HEK293 (cell line): ENCODE results near the gene PIGM.

ENCODE experiments used
- SETDB1 ChIP-seq: IDR thresholded peaks from one replicate; pipeline ENCODE4 v1.6.1; 2017; ENCODE audit warnings: mild to moderate bottlenecking, low read length, moderate library complexity, mixed read lengths; ENCODE audit not compliant: insufficient read length
- TCF7L2 ChIP-seq: IDR thresholded peaks from 2 replicates; pipeline ENCODE4 v1.6.1; 2011; ENCODE audit warnings: low read depth, mild to moderate bottlenecking, inconsistent platforms, low read length, moderate library complexity, borderline replicate concordance
- YY2 ChIP-seq: fragments of 450-650 bp; formaldehyde crosslinking; IDR thresholded peaks from 2 replicates; pipeline ENCODE4 v1.5.1; 2016; ENCODE audit warnings: missing biosample characterization, missing genetic modification characterization
- ZBTB20 ChIP-seq: fragments of 450-650 bp; formaldehyde crosslinking; IDR thresholded peaks from 2 replicates; pipeline ENCODE4 v1.5.1; 2016; ENCODE audit warnings: missing biosample characterization, missing genetic modification characterization
- ZNF133 ChIP-seq: fragments of 450-650 bp; formaldehyde crosslinking; IDR thresholded peaks from 2 replicates; pipeline ENCODE4 v1.5.1; 2016; ENCODE audit warnings: missing biosample characterization, missing genetic modification characterization
- ZNF416 ChIP-seq: fragments of 450-650 bp; formaldehyde crosslinking; IDR thresholded peaks from 2 replicates; pipeline ENCODE4 v1.5.1; 2016; ENCODE audit warnings: missing biosample characterization, missing genetic modification characterization
- ZNF610 ChIP-seq: fragments of 450-650 bp; formaldehyde crosslinking; IDR thresholded peaks from 2 replicates; pipeline ENCODE4 v1.5.1; 2016; ENCODE audit warnings: missing biosample characterization, missing genetic modification characterization, borderline replicate concordance
- ZNF621 ChIP-seq: fragments of 450-650 bp; formaldehyde crosslinking; IDR thresholded peaks from 2 replicates; pipeline ENCODE4 v1.5.1; 2017; ENCODE audit warnings: missing biosample characterization, missing genetic modification characterization
- ZNF830 ChIP-seq: fragments of 450-650 bp; IDR thresholded peaks from 2 replicates; pipeline ENCODE4 v1.5.0; 2018; ENCODE audit warnings: missing biosample characterization, missing genetic modification characterization, low read depth, mild to moderate bottlenecking, moderate library complexity
- TF ChIP-seq, protein P1 (sequence below): fragments of 450-650 bp; formaldehyde crosslinking; IDR thresholded peaks from 2 replicates; pipeline ENCODE4 v1.5.1; 2016; ENCODE audit warnings: missing biosample characterization, missing genetic modification characterization
- TF ChIP-seq, protein P2 (sequence below): fragments of 450-650 bp; formaldehyde crosslinking; IDR thresholded peaks from 2 replicates; pipeline ENCODE4 v1.5.1; 2017; ENCODE audit warnings: missing biosample characterization, missing genetic modification characterization
- TF ChIP-seq, protein P3 (sequence below): fragments of 450-650 bp; formaldehyde crosslinking; IDR thresholded peaks from 2 replicates; pipeline ENCODE4 v1.5.1; 2016; ENCODE audit warnings: missing biosample characterization, missing genetic modification characterization

DNA sequence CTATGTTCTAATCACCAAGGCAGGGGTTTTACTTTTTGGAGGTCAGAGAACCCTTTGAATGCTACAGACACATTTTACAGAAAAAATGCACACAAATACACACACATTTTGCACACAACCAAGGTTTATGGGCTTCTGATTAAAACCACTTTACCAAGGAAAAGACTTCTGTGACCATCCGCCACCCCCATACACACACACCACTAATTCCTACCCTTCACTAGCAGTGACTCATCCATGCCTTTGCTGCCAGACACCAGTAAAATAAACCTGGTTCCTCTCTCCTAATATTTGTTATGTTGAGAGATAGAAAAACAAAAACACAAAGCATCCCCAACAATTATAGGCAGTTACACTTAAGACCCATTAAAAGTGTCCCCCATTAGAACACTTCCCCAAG lies 12.9 kb downstream of the PIGM start:
- TF ChIP-seq ZNF610 (tag by site-specific recombination), result no peak
- no peak for TF ChIP-seq ZNF621 (tag by site-specific recombination)
- TF ChIP-seq, protein P1, sequence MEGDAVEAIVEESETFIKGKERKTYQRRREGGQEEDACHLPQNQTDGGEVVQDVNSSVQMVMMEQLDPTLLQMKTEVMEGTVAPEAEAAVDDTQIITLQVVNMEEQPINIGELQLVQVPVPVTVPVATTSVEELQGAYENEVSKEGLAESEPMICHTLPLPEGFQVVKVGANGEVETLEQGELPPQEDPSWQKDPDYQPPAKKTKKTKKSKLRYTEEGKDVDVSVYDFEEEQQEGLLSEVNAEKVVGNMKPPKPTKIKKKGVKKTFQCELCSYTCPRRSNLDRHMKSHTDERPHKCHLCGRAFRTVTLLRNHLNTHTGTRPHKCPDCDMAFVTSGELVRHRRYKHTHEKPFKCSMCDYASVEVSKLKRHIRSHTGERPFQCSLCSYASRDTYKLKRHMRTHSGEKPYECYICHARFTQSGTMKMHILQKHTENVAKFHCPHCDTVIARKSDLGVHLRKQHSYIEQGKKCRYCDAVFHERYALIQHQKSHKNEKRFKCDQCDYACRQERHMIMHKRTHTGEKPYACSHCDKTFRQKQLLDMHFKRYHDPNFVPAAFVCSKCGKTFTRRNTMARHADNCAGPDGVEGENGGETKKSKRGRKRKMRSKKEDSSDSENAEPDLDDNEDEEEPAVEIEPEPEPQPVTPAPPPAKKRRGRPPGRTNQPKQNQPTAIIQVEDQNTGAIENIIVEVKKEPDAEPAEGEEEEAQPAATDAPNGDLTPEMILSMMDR (tag by site-specific recombination), result no peak
- TF ChIP-seq, protein P2, sequence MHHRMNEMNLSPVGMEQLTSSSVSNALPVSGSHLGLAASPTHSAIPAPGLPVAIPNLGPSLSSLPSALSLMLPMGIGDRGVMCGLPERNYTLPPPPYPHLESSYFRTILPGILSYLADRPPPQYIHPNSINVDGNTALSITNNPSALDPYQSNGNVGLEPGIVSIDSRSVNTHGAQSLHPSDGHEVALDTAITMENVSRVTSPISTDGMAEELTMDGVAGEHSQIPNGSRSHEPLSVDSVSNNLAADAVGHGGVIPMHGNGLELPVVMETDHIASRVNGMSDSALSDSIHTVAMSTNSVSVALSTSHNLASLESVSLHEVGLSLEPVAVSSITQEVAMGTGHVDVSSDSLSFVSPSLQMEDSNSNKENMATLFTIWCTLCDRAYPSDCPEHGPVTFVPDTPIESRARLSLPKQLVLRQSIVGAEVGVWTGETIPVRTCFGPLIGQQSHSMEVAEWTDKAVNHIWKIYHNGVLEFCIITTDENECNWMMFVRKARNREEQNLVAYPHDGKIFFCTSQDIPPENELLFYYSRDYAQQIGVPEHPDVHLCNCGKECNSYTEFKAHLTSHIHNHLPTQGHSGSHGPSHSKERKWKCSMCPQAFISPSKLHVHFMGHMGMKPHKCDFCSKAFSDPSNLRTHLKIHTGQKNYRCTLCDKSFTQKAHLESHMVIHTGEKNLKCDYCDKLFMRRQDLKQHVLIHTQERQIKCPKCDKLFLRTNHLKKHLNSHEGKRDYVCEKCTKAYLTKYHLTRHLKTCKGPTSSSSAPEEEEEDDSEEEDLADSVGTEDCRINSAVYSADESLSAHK (tag by site-specific recombination), result no peak
- no peak for TF ChIP-seq ZNF133 (tag by site-specific recombination)
- no peak for TF ChIP-seq YY2 (tag by site-specific recombination)
- no peak for TF ChIP-seq ZBTB20 (tag by site-specific recombination)
- no peak for TF ChIP-seq TCF7L2
- no peak for TF ChIP-seq ZNF830 (tag by site-specific recombination)
- TF ChIP-seq SETDB1, result no peak
- no peak for TF ChIP-seq ZNF416
- TF ChIP-seq, protein P3, sequence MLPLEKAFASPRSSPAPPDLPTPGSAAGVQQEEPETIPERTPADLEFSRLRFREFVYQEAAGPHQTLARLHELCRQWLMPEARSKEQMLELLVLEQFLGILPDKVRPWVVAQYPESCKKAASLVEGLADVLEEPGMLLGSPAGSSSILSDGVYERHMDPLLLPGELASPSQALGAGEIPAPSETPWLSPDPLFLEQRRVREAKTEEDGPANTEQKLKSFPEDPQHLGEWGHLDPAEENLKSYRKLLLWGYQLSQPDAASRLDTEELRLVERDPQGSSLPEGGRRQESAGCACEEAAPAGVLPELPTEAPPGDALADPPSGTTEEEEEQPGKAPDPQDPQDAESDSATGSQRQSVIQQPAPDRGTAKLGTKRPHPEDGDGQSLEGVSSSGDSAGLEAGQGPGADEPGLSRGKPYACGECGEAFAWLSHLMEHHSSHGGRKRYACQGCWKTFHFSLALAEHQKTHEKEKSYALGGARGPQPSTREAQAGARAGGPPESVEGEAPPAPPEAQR, result no peak
